WTC11 (cell line): ENCODE measurements around the gene CACNG4. TPM values are rescaled to one million over a fixed set of nuclear protein-coding genes. Genes with fewer than 3 reads are reported as not detected.

Experiments
- ATAC-seq: fragments of 200-7000 bp; cut with Tn5 transposase; 2 replicates; pipeline ENCODE4 v1.10.0; 2021; ENCODE audit warnings: mild to moderate bottlenecking, moderate library complexity
- CTCF ChIA-PET: fragments of 300-600 bp; sonication (Branson Sonifier 250); formaldehyde crosslinking; loops from one replicate; lab custom pipeline; 2021; ENCODE audit warnings: antibody characterized with exemption; lab: Charles Lee
- POLR2A ChIA-PET: fragments of 350-600 bp; sonication (Branson Sonifier 250); formaldehyde crosslinking; loops from one replicate; lab custom pipeline; 2021; ENCODE audit warnings: antibody characterized with exemption; lab: Charles Lee
- DNase-seq: peaks from one replicate; pipeline ENCODE4 v3.0.0; 2021; ENCODE audit warnings: low spot score
- H3K27ac Mint-ChIP-seq: 2 replicates; pipeline ENCODE4 v1.8.0; 2021; ENCODE audit warnings: mixed read lengths
- H3K27me3 Mint-ChIP-seq: 2 replicates; pipeline ENCODE4 v1.8.0; 2021; ENCODE audit warnings: low read depth, mild to moderate bottlenecking, moderate library complexity, mixed read lengths
- H3K36me3 Mint-ChIP-seq: 2 replicates; pipeline ENCODE4 v1.8.0; 2021; ENCODE audit warnings: mixed read lengths
- H3K4me1 Mint-ChIP-seq: 2 replicates; pipeline ENCODE4 v1.8.0; 2022; ENCODE audit warnings: mixed read lengths
- H3K4me3 Mint-ChIP-seq: 2 replicates; pipeline ENCODE4 v1.8.0; 2021; ENCODE audit warnings: mild to moderate bottlenecking, moderate library complexity, mixed read lengths
- H3K9me3 Mint-ChIP-seq: 2 replicates; pipeline ENCODE4 v1.8.0; 2021; ENCODE audit warnings: mixed read lengths
- CBFB ChIP-seq: sonication (generic); formaldehyde crosslinking; IDR thresholded peaks from 2 replicates; pipeline ENCODE4 v1.8.1; 2022; ENCODE audit warnings: mild to moderate bottlenecking, low read depth, missing genetic modification reagents
- CREB1 ChIP-seq: sonication (generic); formaldehyde crosslinking; IDR thresholded peaks from 2 replicates; pipeline ENCODE4 v1.8.0; 2023; ENCODE audit warnings: mild to moderate bottlenecking, missing genetic modification reagents
- FOXK1 ChIP-seq: sonication (generic); formaldehyde crosslinking; IDR thresholded peaks from 2 replicates; pipeline ENCODE4 v1.8.0; 2022; ENCODE audit warnings: mild to moderate bottlenecking, moderate library complexity, missing genetic modification reagents
- GABPB1 ChIP-seq: sonication (generic); formaldehyde crosslinking; IDR thresholded peaks from 2 replicates; pipeline ENCODE4 v1.8.1; 2023; ENCODE audit warnings: mild to moderate bottlenecking, missing genetic modification reagents
- JUN ChIP-seq: sonication (generic); formaldehyde crosslinking; IDR thresholded peaks from 2 replicates; pipeline ENCODE4 v1.8.0; 2023; ENCODE audit warnings: mild to moderate bottlenecking, missing genetic modification reagents
- KAT7 ChIP-seq: sonication (generic); formaldehyde crosslinking; IDR thresholded peaks from 2 replicates; pipeline ENCODE4 v1.8.1; 2023; ENCODE audit warnings: missing genetic modification reagents, mild to moderate bottlenecking, borderline replicate concordance
- MXD4 ChIP-seq: fragments of 250-450 bp; sonication (Bioruptor Pico); IDR thresholded peaks from 2 replicates; pipeline ENCODE4 v1.8.0; 2021; ENCODE audit warnings: mild to moderate bottlenecking, moderate library complexity, borderline replicate concordance
- MYBL2 ChIP-seq: sonication (generic); formaldehyde crosslinking; IDR thresholded peaks from 2 replicates; pipeline ENCODE4 v1.8.1; 2023; ENCODE audit warnings: mild to moderate bottlenecking, moderate library complexity, missing genetic modification reagents
- NFYB ChIP-seq: sonication (generic); formaldehyde crosslinking; conservative IDR thresholded peaks from 2 replicates; pipeline ENCODE4 v1.8.0; 2022; ENCODE audit warnings: low read depth, missing genetic modification reagents
- PRRX2 ChIP-seq: fragments of 250-450 bp; sonication (Bioruptor Pico); IDR thresholded peaks from 2 replicates; pipeline ENCODE4 v1.8.0; 2021; ENCODE audit warnings: mild to moderate bottlenecking
- RELA ChIP-seq: sonication (generic); formaldehyde crosslinking; IDR thresholded peaks from 2 replicates; pipeline ENCODE4 v1.8.1; 2022; ENCODE audit warnings: missing genetic modification reagents, mild to moderate bottlenecking, borderline replicate concordance
- SMAD4 ChIP-seq: sonication (generic); formaldehyde crosslinking; IDR thresholded peaks from 2 replicates; pipeline ENCODE4 v1.8.0; 2022; ENCODE audit warnings: mild to moderate bottlenecking, missing genetic modification reagents
- SP1 ChIP-seq: sonication (generic); formaldehyde crosslinking; conservative IDR thresholded peaks from 2 replicates; pipeline ENCODE4 v1.8.1; 2022; ENCODE audit warnings: missing genetic modification reagents
- TEAD4 ChIP-seq: sonication (generic); formaldehyde crosslinking; IDR thresholded peaks from 2 replicates; pipeline ENCODE4 v1.8.0; 2022; ENCODE audit warnings: mild to moderate bottlenecking, missing genetic modification reagents
- ZNF416 ChIP-seq: fragments of 250-450 bp; sonication (Bioruptor Pico); IDR thresholded peaks from 2 replicates; pipeline ENCODE4 v1.9.0; 2021; ENCODE audit warnings: mild to moderate bottlenecking, inconsistent platforms
- ZNF423 ChIP-seq: fragments of 250-450 bp; sonication (Bioruptor Pico); IDR thresholded peaks from 2 replicates; pipeline ENCODE4 v2.1.2; 2022; ENCODE audit warnings: mild to moderate bottlenecking, moderate library complexity
- total RNA-seq: library from RNA; stranded (reverse); gene quantifications from 3 replicates; pipeline ENCODE4 v1.2.3, GENCODE V29; 2021
- TF ChIP-seq, protein P1 (sequence below): sonication (generic); formaldehyde crosslinking; IDR thresholded peaks from 2 replicates; pipeline ENCODE4 v1.8.1; 2023; ENCODE audit warnings: mild to moderate bottlenecking, missing genetic modification reagents, borderline replicate concordance
- TF ChIP-seq, protein P2 (sequence below): sonication (generic); formaldehyde crosslinking; IDR thresholded peaks from 2 replicates; pipeline ENCODE4 v1.8.0; 2023; ENCODE audit warnings: missing genetic modification reagents
- TF ChIP-seq, protein P3 (sequence below): fragments of 250-450 bp; sonication (Bioruptor Pico); IDR thresholded peaks from 2 replicates; pipeline ENCODE4 v1.9.0; 2021; ENCODE audit warnings: mild to moderate bottlenecking
- TF ChIP-seq, protein P4 (sequence below): sonication (generic); formaldehyde crosslinking; IDR thresholded peaks from 2 replicates; pipeline ENCODE4 v1.8.0; 2022; ENCODE audit warnings: mild to moderate bottlenecking, missing genetic modification reagents
- TF ChIP-seq, protein P5 (sequence below): sonication (generic); formaldehyde crosslinking; IDR thresholded peaks from 2 replicates; pipeline ENCODE4 v1.8.0; 2022; ENCODE audit warnings: mild to moderate bottlenecking, missing genetic modification reagents
- TF ChIP-seq, protein P6 (sequence below): sonication (generic); formaldehyde crosslinking; IDR thresholded peaks from 2 replicates; pipeline ENCODE4 v1.8.0; 2023; ENCODE audit warnings: missing genetic modification reagents, mild to moderate bottlenecking, borderline replicate concordance

The CACNG4 gene
- total RNA-seq, 1 experiment from 2014 or later = 3.4 TPM

DNA sequence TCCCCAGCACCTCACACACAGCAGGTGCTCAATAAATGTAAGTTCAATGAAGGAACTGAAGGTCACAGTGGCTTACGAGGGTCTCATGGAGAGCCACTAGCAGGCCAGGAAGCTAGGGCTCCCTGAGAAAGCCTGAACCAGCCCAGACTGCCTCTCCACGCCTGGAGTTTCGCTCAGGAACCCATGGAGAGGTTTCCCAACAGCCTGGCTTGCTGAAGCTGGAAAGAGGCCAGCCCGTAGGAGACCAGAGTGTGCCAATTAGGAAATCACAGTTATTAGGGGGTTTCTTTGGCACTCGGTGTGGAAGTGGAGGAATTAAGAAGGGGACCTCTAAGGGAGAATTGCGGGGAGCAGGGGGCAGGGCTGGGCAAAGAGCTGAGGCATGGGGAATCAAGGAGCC lies 43.6 kb downstream of the CACNG4 start (continued):
- TF ChIP-seq, protein P1, sequence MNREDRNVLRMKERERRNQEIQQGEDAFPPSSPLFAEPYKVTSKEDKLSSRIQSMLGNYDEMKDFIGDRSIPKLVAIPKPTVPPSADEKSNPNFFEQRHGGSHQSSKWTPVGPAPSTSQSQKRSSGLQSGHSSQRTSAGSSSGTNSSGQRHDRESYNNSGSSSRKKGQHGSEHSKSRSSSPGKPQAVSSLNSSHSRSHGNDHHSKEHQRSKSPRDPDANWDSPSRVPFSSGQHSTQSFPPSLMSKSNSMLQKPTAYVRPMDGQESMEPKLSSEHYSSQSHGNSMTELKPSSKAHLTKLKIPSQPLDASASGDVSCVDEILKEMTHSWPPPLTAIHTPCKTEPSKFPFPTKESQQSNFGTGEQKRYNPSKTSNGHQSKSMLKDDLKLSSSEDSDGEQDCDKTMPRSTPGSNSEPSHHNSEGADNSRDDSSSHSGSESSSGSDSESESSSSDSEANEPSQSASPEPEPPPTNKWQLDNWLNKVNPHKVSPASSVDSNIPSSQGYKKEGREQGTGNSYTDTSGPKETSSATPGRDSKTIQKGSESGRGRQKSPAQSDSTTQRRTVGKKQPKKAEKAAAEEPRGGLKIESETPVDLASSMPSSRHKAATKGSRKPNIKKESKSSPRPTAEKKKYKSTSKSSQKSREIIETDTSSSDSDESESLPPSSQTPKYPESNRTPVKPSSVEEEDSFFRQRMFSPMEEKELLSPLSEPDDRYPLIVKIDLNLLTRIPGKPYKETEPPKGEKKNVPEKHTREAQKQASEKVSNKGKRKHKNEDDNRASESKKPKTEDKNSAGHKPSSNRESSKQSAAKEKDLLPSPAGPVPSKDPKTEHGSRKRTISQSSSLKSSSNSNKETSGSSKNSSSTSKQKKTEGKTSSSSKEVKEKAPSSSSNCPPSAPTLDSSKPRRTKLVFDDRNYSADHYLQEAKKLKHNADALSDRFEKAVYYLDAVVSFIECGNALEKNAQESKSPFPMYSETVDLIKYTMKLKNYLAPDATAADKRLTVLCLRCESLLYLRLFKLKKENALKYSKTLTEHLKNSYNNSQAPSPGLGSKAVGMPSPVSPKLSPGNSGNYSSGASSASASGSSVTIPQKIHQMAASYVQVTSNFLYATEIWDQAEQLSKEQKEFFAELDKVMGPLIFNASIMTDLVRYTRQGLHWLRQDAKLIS = no peak
- TF ChIP-seq SP1 (CRISPR knock-in tag) (no peak), CBFB (no peak), MXD4 (CRISPR knock-in tag) (no peak), NFYB (no peak), CREB1 (CRISPR knock-in tag) (no peak)
- TF ChIP-seq, protein P2, sequence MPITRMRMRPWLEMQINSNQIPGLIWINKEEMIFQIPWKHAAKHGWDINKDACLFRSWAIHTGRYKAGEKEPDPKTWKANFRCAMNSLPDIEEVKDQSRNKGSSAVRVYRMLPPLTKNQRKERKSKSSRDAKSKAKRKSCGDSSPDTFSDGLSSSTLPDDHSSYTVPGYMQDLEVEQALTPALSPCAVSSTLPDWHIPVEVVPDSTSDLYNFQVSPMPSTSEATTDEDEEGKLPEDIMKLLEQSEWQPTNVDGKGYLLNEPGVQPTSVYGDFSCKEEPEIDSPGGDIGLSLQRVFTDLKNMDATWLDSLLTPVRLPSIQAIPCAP (CRISPR knock-in tag) = no peak
- TF ChIP-seq, protein P3, sequence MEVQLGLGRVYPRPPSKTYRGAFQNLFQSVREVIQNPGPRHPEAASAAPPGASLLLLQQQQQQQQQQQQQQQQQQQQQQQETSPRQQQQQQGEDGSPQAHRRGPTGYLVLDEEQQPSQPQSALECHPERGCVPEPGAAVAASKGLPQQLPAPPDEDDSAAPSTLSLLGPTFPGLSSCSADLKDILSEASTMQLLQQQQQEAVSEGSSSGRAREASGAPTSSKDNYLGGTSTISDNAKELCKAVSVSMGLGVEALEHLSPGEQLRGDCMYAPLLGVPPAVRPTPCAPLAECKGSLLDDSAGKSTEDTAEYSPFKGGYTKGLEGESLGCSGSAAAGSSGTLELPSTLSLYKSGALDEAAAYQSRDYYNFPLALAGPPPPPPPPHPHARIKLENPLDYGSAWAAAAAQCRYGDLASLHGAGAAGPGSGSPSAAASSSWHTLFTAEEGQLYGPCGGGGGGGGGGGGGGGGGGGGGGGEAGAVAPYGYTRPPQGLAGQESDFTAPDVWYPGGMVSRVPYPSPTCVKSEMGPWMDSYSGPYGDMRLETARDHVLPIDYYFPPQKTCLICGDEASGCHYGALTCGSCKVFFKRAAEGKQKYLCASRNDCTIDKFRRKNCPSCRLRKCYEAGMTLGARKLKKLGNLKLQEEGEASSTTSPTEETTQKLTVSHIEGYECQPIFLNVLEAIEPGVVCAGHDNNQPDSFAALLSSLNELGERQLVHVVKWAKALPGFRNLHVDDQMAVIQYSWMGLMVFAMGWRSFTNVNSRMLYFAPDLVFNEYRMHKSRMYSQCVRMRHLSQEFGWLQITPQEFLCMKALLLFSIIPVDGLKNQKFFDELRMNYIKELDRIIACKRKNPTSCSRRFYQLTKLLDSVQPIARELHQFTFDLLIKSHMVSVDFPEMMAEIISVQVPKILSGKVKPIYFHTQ (CRISPR knock-in tag) = no peak
- TF ChIP-seq, all 79 proteins: peak for 0

DNA sequence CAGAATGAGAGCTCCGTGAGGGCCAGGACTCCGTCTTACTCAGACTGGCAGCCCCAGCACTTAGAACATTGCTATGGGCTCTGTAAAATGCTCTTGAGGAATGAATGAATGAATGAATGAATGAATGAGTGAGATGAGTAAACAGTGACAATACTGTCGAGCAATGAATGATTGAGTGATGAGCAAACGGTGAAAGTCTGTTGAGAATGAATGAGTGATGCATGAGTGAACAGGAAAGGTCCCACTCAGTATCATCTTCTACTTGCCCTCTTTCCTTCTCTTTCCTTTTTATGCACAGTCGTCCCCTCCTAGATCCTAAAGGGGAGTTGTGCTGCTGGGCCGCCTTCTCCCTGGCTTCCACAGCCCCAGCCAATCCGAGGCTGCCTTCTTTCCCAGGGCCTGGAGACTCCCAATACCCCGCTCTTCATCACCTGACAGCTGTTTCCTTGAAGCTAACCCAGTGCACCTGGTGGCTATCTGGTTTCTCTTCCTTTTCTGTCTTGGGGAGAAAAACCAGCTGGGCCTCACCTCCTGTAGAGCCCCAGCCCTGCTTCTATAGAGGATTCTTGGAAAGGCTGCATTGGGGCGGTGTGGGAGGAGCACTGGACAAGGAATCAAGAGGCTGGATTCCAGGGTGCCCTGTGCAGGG lies 47.1 kb downstream of the CACNG4 start:
- ChIA-PET POLR2A (no interaction called here), CTCF (no interaction called here)
- no peak overlapping the region for H3K27ac Mint-ChIP-seq
- peaks cover 13% of the 10 kb centered on the region for H3K9me3 Mint-ChIP-seq
- H3K4me3 Mint-ChIP-seq = no peak overlapping the region
- DNase-seq (no peak), ATAC-seq (no peak)
- H3K27me3 Mint-ChIP-seq = peaks cover 4% of the 10 kb centered on the region; the same call in 1 of the 2 replicates
- H3K4me1 Mint-ChIP-seq = no peaks in the 10 kb centered on the region
- H3K36me3 Mint-ChIP-seq = no peaks in the 10 kb centered on the region
- TF ChIP-seq JUN (CRISPR knock-in tag) (no peak), TEAD4 (CRISPR knock-in tag) (no peak), PRRX2 (no peak), KAT7 (CRISPR knock-in tag) (no peak), FOXK1 (no peak), ZNF416 (CRISPR knock-in tag) (no peak), MYBL2 (CRISPR knock-in tag) (no peak), RELA (CRISPR knock-in tag) (no peak), GABPB1 (CRISPR knock-in tag) (no peak), SMAD4 (CRISPR knock-in tag) (no peak), ZNF423 (no peak)
- TF ChIP-seq, protein P4, sequence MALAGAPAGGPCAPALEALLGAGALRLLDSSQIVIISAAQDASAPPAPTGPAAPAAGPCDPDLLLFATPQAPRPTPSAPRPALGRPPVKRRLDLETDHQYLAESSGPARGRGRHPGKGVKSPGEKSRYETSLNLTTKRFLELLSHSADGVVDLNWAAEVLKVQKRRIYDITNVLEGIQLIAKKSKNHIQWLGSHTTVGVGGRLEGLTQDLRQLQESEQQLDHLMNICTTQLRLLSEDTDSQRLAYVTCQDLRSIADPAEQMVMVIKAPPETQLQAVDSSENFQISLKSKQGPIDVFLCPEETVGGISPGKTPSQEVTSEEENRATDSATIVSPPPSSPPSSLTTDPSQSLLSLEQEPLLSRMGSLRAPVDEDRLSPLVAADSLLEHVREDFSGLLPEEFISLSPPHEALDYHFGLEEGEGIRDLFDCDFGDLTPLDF (CRISPR knock-in tag) = no peak
- TF ChIP-seq, protein P5, sequence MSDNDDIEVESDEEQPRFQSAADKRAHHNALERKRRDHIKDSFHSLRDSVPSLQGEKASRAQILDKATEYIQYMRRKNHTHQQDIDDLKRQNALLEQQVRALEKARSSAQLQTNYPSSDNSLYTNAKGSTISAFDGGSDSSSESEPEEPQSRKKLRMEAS = no peak
- TF ChIP-seq, protein P2 (CRISPR knock-in tag) = no peak
- TF ChIP-seq, protein P6, sequence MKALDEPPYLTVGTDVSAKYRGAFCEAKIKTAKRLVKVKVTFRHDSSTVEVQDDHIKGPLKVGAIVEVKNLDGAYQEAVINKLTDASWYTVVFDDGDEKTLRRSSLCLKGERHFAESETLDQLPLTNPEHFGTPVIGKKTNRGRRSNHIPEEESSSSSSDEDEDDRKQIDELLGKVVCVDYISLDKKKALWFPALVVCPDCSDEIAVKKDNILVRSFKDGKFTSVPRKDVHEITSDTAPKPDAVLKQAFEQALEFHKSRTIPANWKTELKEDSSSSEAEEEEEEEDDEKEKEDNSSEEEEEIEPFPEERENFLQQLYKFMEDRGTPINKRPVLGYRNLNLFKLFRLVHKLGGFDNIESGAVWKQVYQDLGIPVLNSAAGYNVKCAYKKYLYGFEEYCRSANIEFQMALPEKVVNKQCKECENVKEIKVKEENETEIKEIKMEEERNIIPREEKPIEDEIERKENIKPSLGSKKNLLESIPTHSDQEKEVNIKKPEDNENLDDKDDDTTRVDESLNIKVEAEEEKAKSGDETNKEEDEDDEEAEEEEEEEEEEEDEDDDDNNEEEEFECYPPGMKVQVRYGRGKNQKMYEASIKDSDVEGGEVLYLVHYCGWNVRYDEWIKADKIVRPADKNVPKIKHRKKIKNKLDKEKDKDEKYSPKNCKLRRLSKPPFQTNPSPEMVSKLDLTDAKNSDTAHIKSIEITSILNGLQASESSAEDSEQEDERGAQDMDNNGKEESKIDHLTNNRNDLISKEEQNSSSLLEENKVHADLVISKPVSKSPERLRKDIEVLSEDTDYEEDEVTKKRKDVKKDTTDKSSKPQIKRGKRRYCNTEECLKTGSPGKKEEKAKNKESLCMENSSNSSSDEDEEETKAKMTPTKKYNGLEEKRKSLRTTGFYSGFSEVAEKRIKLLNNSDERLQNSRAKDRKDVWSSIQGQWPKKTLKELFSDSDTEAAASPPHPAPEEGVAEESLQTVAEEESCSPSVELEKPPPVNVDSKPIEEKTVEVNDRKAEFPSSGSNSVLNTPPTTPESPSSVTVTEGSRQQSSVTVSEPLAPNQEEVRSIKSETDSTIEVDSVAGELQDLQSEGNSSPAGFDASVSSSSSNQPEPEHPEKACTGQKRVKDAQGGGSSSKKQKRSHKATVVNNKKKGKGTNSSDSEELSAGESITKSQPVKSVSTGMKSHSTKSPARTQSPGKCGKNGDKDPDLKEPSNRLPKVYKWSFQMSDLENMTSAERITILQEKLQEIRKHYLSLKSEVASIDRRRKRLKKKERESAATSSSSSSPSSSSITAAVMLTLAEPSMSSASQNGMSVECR (CRISPR knock-in tag) = no peak
